Hepatocyte (in vitro differentiated cells): ENCODE data around the gene FAT4. TPM values are rescaled to one million over a fixed set of nuclear protein-coding genes. Genes with fewer than 3 reads are reported as not detected.
A peak's percentile ranks its signal among the peaks of the same experiment; 100 is the strongest.

Experiments
- DNase-seq: peaks from one replicate; pipeline ENCODE4 v3.0.0-alpha.2; 2016; ENCODE audit warnings: low spot score
- H2AFZ ChIP-seq: fragments of 200-600 bp; sonication (generic); 2 replicates; pipeline ENCODE4 v1.6.0; 2016; ENCODE audit warnings: antibody characterized with exemption, mild to moderate bottlenecking
- H3K27ac ChIP-seq: fragments of 200-600 bp; sonication (generic); 2 replicates; pipeline ENCODE4 v1.5.1; 2016; ENCODE audit warnings: mild to moderate bottlenecking
- H3K27me3 ChIP-seq: fragments of 200-600 bp; sonication (generic); 2 replicates; pipeline ENCODE4 v1.6.1; 2016
- H3K36me3 ChIP-seq: fragments of 200-600 bp; sonication (generic); replicated peaks from 2 replicates; pipeline ENCODE4 v1.5.1; 2016; ENCODE audit warnings: low read depth; ENCODE audit not compliant: insufficient read depth
- H3K4me1 ChIP-seq: fragments of 200-600 bp; sonication (generic); 2 replicates; pipeline ENCODE4 v1.5.1; 2016; ENCODE audit warnings: mild to moderate bottlenecking, moderate library complexity; ENCODE audit not compliant: insufficient read depth
- H3K4me2 ChIP-seq: fragments of 200-600 bp; sonication (generic); 2 replicates; pipeline ENCODE4 v1.6.0; 2016
- H3K4me3 ChIP-seq: fragments of 200-600 bp; sonication (generic); 2 replicates; pipeline ENCODE4 v1.5.1; 2016; ENCODE audit warnings: mild to moderate bottlenecking
- H3K79me2 ChIP-seq: fragments of 200-600 bp; sonication (generic); 2 replicates; pipeline ENCODE4 v1.6.0; 2017; ENCODE audit warnings: mild to moderate bottlenecking
- H3K9me2 ChIP-seq: fragments of 200-600 bp; sonication (generic); replicated peaks from 2 replicates; pipeline ENCODE4 v1.6.0; 2017; ENCODE audit warnings: mild to moderate bottlenecking; ENCODE audit not compliant: insufficient read depth
- H3K9me3 ChIP-seq: fragments of 200-600 bp; sonication (generic); 2 replicates; pipeline ENCODE4 v1.5.1; 2016; ENCODE audit warnings: low read depth, mild to moderate bottlenecking
- H4K20me1 ChIP-seq: fragments of 200-600 bp; sonication (generic); 2 replicates; pipeline ENCODE4 v1.6.0; 2016; ENCODE audit warnings: mild to moderate bottlenecking; ENCODE audit not compliant: insufficient read depth, poor library complexity, severe bottlenecking
- CTCF ChIP-seq: fragments of 200-600 bp; sonication (generic); IDR thresholded peaks from 2 replicates; pipeline ENCODE4 v1.5.1; 2016; ENCODE audit warnings: antibody characterized with exemption, mild to moderate bottlenecking; ENCODE audit not compliant: poor library complexity
- EZH2 ChIP-seq: fragments of 200-600 bp; sonication (generic); IDR thresholded peaks from 2 replicates; pipeline ENCODE4 v1.6.1; 2016; ENCODE audit warnings: antibody characterized with exemption, mild to moderate bottlenecking, borderline replicate concordance
- EZH2phosphoT487 ChIP-seq: fragments of 200-600 bp; sonication (generic); IDR thresholded peaks from one replicate; pipeline ENCODE4 v1.6.1; 2018; ENCODE audit warnings: antibody characterized with exemption, mild to moderate bottlenecking, low read depth, moderate library complexity; ENCODE audit not compliant: unreplicated experiment, severe bottlenecking
- WGBS: methylation state at CpG from one replicate; pipeline ENCODE4 v1.1.6; 2016; ENCODE audit warnings: low lambda C conversion rate; ENCODE audit errors: missing lambda C conversion rate; 5-methylcytosine and 5-hydroxymethylcytosine counted together
- polyA plus RNA-seq: library from polyadenylated mRNA; unstranded; fragments of >200 nt; fragmentation: Nextera tagmentation; extraction: Ambion mirVana; gene quantifications from 2 replicates; pipeline ENCODE4 v1.2.1, GENCODE V29; 2016
- total RNA-seq: library from RNA; depleted of rRNA; stranded (reverse); fragments of >200 nt; gene quantifications from 2 replicates; pipeline ENCODE4 v1.2.3, GENCODE V29; 2014

Gene FAT4
- total and polyA plus RNA-seq, 2 experiments from 2014 or later, result 2.9 to 59.5 TPM

- WGBS, result 3% methylated on average over 7 of the region's 7 CpGs
- no peaks in the 10 kb centered on the region for H3K4me1 ChIP-seq
- H3K9me2 ChIP-seq, result no peaks in the 10 kb centered on the region
- H4K20me1 ChIP-seq, result peaks cover 25% of the 10 kb centered on the region
- H3K36me3 ChIP-seq, result no peaks in the 10 kb centered on the region
- no peaks in the 10 kb centered on the region for H3K9me3 ChIP-seq
- peaks cover 15% of the 10 kb centered on the region for H3K27me3 ChIP-seq
- H3K4me3 ChIP-seq, result no peak overlapping the region
- H3K4me2 ChIP-seq, result peak overlapping the region; percentile 90
- no peak overlapping the region for H2AFZ ChIP-seq
- H3K79me2 ChIP-seq, result peaks cover 31% of the 10 kb centered on the region
- peak; percentile 92 for DNase-seq
- H3K27ac ChIP-seq, result peak overlapping the region; percentile 72
- TF ChIP-seq EZH2 (no peak), EZH2phosphoT487 (no peak), CTCF (peak; percentile 95)
Observed at GRCh38 chr4:125313497-125313896, 1.3 kb upstream of the FAT4 start.

GRCh38 chr4:125313989-125314667, 627 bp upstream of the FAT4 start:
- H3K79me2 ChIP-seq, result peaks cover 37% of the 10 kb centered on the region
- H3K4me1 ChIP-seq, result no peaks in the 10 kb centered on the region
- H3K36me3 ChIP-seq, result no peaks in the 10 kb centered on the region
- H3K27me3 ChIP-seq, result peaks cover 17% of the 10 kb centered on the region
- peak; percentile 8 for DNase-seq
- 8% methylated on average over 7 of the region's 7 CpGs for WGBS
- H2AFZ ChIP-seq, result no peak overlapping the region
- H3K9me2 ChIP-seq, result no peaks in the 10 kb centered on the region
- H4K20me1 ChIP-seq, result peaks cover 28% of the 10 kb centered on the region
- no peaks in the 10 kb centered on the region for H3K9me3 ChIP-seq
- TF ChIP-seq CTCF (no peak), EZH2 (no peak), EZH2phosphoT487 (no peak)
- peak overlapping the region; percentile 90 for H3K4me2 ChIP-seq
- peak overlapping the region; percentile 6 for H3K4me3 ChIP-seq
- peak overlapping the region; percentile 72 for H3K27ac ChIP-seq

GRCh38 chr4:125315576-125316400, 1.0 kb downstream of the FAT4 start:
- no peaks in the 10 kb centered on the region for H3K9me2 ChIP-seq
- H3K27ac ChIP-seq, result peak overlapping the region; percentile 94
- TF ChIP-seq CTCF (peak; percentile 3), EZH2phosphoT487 (no peak)
- H2AFZ ChIP-seq, result peak overlapping the region; percentile 85
- H3K27me3 ChIP-seq, result peaks cover 17% of the 10 kb centered on the region
- H3K36me3 ChIP-seq, result no peaks in the 10 kb centered on the region
- 1% methylated on average over 51 of the region's 51 CpGs for WGBS
- no peaks in the 10 kb centered on the region for H3K4me1 ChIP-seq
- H3K79me2 ChIP-seq, result peaks cover 54% of the 10 kb centered on the region
- no peaks in the 10 kb centered on the region for H3K9me3 ChIP-seq
- DNase-seq, result peak; percentile 79
- H3K4me3 ChIP-seq, result peak overlapping the region; percentile 98
- peak overlapping the region; percentile 90 for H3K4me2 ChIP-seq
- peaks cover 37% of the 10 kb centered on the region for H4K20me1 ChIP-seq
